ENCODE results near the gene UBTD1.

Gene UBTD1

GRCh38 chr10:97508342-97508741 lies 9.6 kb downstream of the UBTD1 start:
- DNase-seq (ENCODE audit: low spot score): no peak
- H2BK120ac ChIP-seq (ENCODE audit: low read depth, low read length): no peak overlapping the region
- no peak overlapping the region for H3K14ac ChIP-seq (ENCODE audit: low read length)
- no peak overlapping the region for H2AFZ ChIP-seq (ENCODE audit: low read length)
- no peaks in the 10 kb centered on the region for H3K36me3 ChIP-seq (replicated peaks in 1 of 2; ENCODE audit: control insufficient read depth in 2 of 2, insufficient read depth in 2 of 2, low read length in 2 of 2)
- no peaks in the 10 kb centered on the region for H3K9me3 ChIP-seq (replicated peaks in 1 of 2; ENCODE audit: control insufficient read depth in 2 of 2, insufficient read depth in 1 of 2, low read depth in 1 of 2, low read length in 2 of 2)
- H3K23ac ChIP-seq (ENCODE audit: low read depth, low read length, poor library complexity): no peak overlapping the region
- H3K4ac ChIP-seq (ENCODE audit: low read length): no peak overlapping the region
- H3K9ac ChIP-seq (ENCODE audit: low read depth, low read length, poor library complexity): no peak overlapping the region
- no peaks in the 10 kb centered on the region for H3K27me3 ChIP-seq (ENCODE audit: control insufficient read depth in 3 of 3, insufficient read depth in 3 of 3, low read depth in 1 of 3, low read length in 3 of 3)
- peaks cover 2% of the 10 kb centered on the region for H3K79me1 ChIP-seq (ENCODE audit: low read depth, low read length)
- no peak overlapping the region for H3K27ac ChIP-seq (replicated peaks; ENCODE audit: low read length)
- H4K8ac ChIP-seq (ENCODE audit: low read depth, low read length): no peak overlapping the region
- no CpG with 5 or more reads among the region's 1 CpG for WGBS, 2 donors (ENCODE audit: extremely low coverage in 2 of 2, insufficient read length in 2 of 2, insufficient replicate concordance in 1 of 2)
- no peak overlapping the region for H2BK15ac ChIP-seq (ENCODE audit: low read length)
- H2BK12ac ChIP-seq (ENCODE audit: low read length): no peak overlapping the region
- no peak overlapping the region for H3K4me2 ChIP-seq (ENCODE audit: insufficient read depth, low read length, poor library complexity, severe bottlenecking)
- H2AK5ac ChIP-seq (ENCODE audit: low read depth, low read length): no peak overlapping the region
- H3K4me3 ChIP-seq (ENCODE audit: low read length in 2 of 2): no peak overlapping the region
- no peak overlapping the region for H3K18ac ChIP-seq (ENCODE audit: low read length)
- H4K91ac ChIP-seq (ENCODE audit: low read depth, low read length, poor library complexity): no peak overlapping the region
- no peak overlapping the region for H2BK5ac ChIP-seq (ENCODE audit: low read length)
- H3K4me1 ChIP-seq (ENCODE audit: control insufficient read depth in 2 of 2, insufficient read depth in 1 of 2, low read depth in 1 of 2, low read length in 2 of 2): peaks cover 1 to 3% of the 10 kb centered on the region in 2 donors

GRCh38 chr10:97509120-97509680 lies 10.5 kb downstream of the UBTD1 start:
- DNase-seq (ENCODE audit: low spot score): no peak
- no peak overlapping the region for H3K27ac ChIP-seq (replicated peaks; ENCODE audit: low read length)
- H3K27me3 ChIP-seq (ENCODE audit: control insufficient read depth in 3 of 3, insufficient read depth in 3 of 3, low read depth in 1 of 3, low read length in 3 of 3): no peaks in the 10 kb centered on the region
- no CpG with 5 or more reads among the region's 8 CpGs for WGBS, 2 donors (ENCODE audit: extremely low coverage in 2 of 2, insufficient read length in 2 of 2, insufficient replicate concordance in 1 of 2)
- no peaks in the 10 kb centered on the region for H3K9me3 ChIP-seq (replicated peaks in 1 of 2; ENCODE audit: control insufficient read depth in 2 of 2, insufficient read depth in 1 of 2, low read depth in 1 of 2, low read length in 2 of 2)
- H3K14ac ChIP-seq (ENCODE audit: low read length): no peak overlapping the region
- no peak overlapping the region for H3K4ac ChIP-seq (ENCODE audit: low read length)
- H3K36me3 ChIP-seq (replicated peaks in 1 of 2; ENCODE audit: control insufficient read depth in 2 of 2, insufficient read depth in 2 of 2, low read length in 2 of 2): no peaks in the 10 kb centered on the region
- H2BK12ac ChIP-seq (ENCODE audit: low read length): no peak overlapping the region
- H3K79me1 ChIP-seq (ENCODE audit: low read depth, low read length): peaks cover 2% of the 10 kb centered on the region
- no peak overlapping the region for H2BK5ac ChIP-seq (ENCODE audit: low read length)
- H2BK120ac ChIP-seq (ENCODE audit: low read depth, low read length): no peak overlapping the region
- H3K9ac ChIP-seq (ENCODE audit: low read depth, low read length, poor library complexity): no peak overlapping the region
- H4K8ac ChIP-seq (ENCODE audit: low read depth, low read length): no peak overlapping the region
- no peak overlapping the region for H3K4me2 ChIP-seq (ENCODE audit: insufficient read depth, low read length, poor library complexity, severe bottlenecking)
- H2BK15ac ChIP-seq (ENCODE audit: low read length): no peak overlapping the region
- no peak overlapping the region for H2AFZ ChIP-seq (ENCODE audit: low read length)
- H4K91ac ChIP-seq (ENCODE audit: low read depth, low read length, poor library complexity): no peak overlapping the region
- no peak overlapping the region for H3K23ac ChIP-seq (ENCODE audit: low read depth, low read length, poor library complexity)
- H3K4me1 ChIP-seq (ENCODE audit: control insufficient read depth in 2 of 2, insufficient read depth in 1 of 2, low read depth in 1 of 2, low read length in 2 of 2): peaks cover 1 to 3% of the 10 kb centered on the region in 2 donors
- H3K4me3 ChIP-seq (ENCODE audit: low read length in 2 of 2): no peak overlapping the region
- no peak overlapping the region for H2AK5ac ChIP-seq (ENCODE audit: low read depth, low read length)
- H3K18ac ChIP-seq (ENCODE audit: low read length): no peak overlapping the region

- no peak overlapping the region for H2AFZ ChIP-seq (ENCODE audit: low read length)
- no peaks in the 10 kb centered on the region for H3K27me3 ChIP-seq (ENCODE audit: control insufficient read depth in 3 of 3, insufficient read depth in 3 of 3, low read depth in 1 of 3, low read length in 3 of 3)
- peaks cover 2% of the 10 kb centered on the region for H3K79me1 ChIP-seq (ENCODE audit: low read depth, low read length)
- H3K27ac ChIP-seq (replicated peaks; ENCODE audit: low read length): no peak overlapping the region
- no peak overlapping the region for H3K4ac ChIP-seq (ENCODE audit: low read length)
- no peak overlapping the region for H3K9ac ChIP-seq (ENCODE audit: low read depth, low read length, poor library complexity)
- no peak overlapping the region for H3K4me2 ChIP-seq (ENCODE audit: insufficient read depth, low read length, poor library complexity, severe bottlenecking)
- no peak overlapping the region for H3K23ac ChIP-seq (ENCODE audit: low read depth, low read length, poor library complexity)
- no peak overlapping the region for H2BK120ac ChIP-seq (ENCODE audit: low read depth, low read length)
- H4K8ac ChIP-seq (ENCODE audit: low read depth, low read length): no peak overlapping the region
- no peak for DNase-seq (ENCODE audit: low spot score)
- H2BK15ac ChIP-seq (ENCODE audit: low read length): no peak overlapping the region
- no peak overlapping the region for H2BK5ac ChIP-seq (ENCODE audit: low read length)
- H3K36me3 ChIP-seq (replicated peaks in 1 of 2; ENCODE audit: control insufficient read depth in 2 of 2, insufficient read depth in 2 of 2, low read length in 2 of 2): no peaks in the 10 kb centered on the region
- no peak overlapping the region for H2BK12ac ChIP-seq (ENCODE audit: low read length)
- H3K4me3 ChIP-seq (ENCODE audit: low read length in 2 of 2): no peak overlapping the region
- peaks cover 7 to 11% of the 10 kb centered on the region in 2 donors for H3K4me1 ChIP-seq (ENCODE audit: control insufficient read depth in 2 of 2, insufficient read depth in 1 of 2, low read depth in 1 of 2, low read length in 2 of 2)
- H3K9me3 ChIP-seq (replicated peaks in 1 of 2; ENCODE audit: control insufficient read depth in 2 of 2, insufficient read depth in 1 of 2, low read depth in 1 of 2, low read length in 2 of 2): no peaks in the 10 kb centered on the region
- WGBS, 2 donors (ENCODE audit: extremely low coverage in 2 of 2, insufficient read length in 2 of 2, insufficient replicate concordance in 1 of 2): no CpG with 5 or more reads among the region's 4 CpGs
- H3K14ac ChIP-seq (ENCODE audit: low read length): no peak overlapping the region
- no peak overlapping the region for H3K18ac ChIP-seq (ENCODE audit: low read length)
- no peak overlapping the region for H2AK5ac ChIP-seq (ENCODE audit: low read depth, low read length)
- no peak overlapping the region for H4K91ac ChIP-seq (ENCODE audit: low read depth, low read length, poor library complexity)
Observed at GRCh38 chr10:97510686-97511085, 12.0 kb downstream of the UBTD1 start.

GRCh38 chr10:97511711-97512440 lies 13.2 kb downstream of the UBTD1 start:
- Histone ChIP-seq H2AK5ac (ENCODE audit: low read depth, low read length) (no peak overlapping the region), H3K9ac (ENCODE audit: low read depth, low read length, poor library complexity) (no peak overlapping the region), H4K91ac (ENCODE audit: low read depth, low read length, poor library complexity) (no peak overlapping the region), H3K4ac (ENCODE audit: low read length) (no peak overlapping the region), H3K9me3 (replicated peaks in 1 of 2; ENCODE audit: control insufficient read depth in 2 of 2, insufficient read depth in 1 of 2, low read depth in 1 of 2, low read length in 2 of 2) (no peaks in the 10 kb centered on the region), H2BK120ac (ENCODE audit: low read depth, low read length) (no peak overlapping the region), H3K79me1 (ENCODE audit: low read depth, low read length) (peaks cover 2% of the 10 kb centered on the region), H3K27ac (replicated peaks; ENCODE audit: low read length) (no peak overlapping the region), H2BK5ac (ENCODE audit: low read length) (no peak overlapping the region), H2BK15ac (ENCODE audit: low read length) (no peak overlapping the region), H3K23ac (ENCODE audit: low read depth, low read length, poor library complexity) (no peak overlapping the region), H3K18ac (ENCODE audit: low read length) (no peak overlapping the region), H3K4me1 (ENCODE audit: control insufficient read depth in 2 of 2, insufficient read depth in 1 of 2, low read depth in 1 of 2, low read length in 2 of 2) (peaks cover 7 to 11% of the 10 kb centered on the region in 2 donors), H4K8ac (ENCODE audit: low read depth, low read length) (no peak overlapping the region), H3K36me3 (replicated peaks in 1 of 2; ENCODE audit: control insufficient read depth in 2 of 2, insufficient read depth in 2 of 2, low read length in 2 of 2) (no peaks in the 10 kb centered on the region), H3K27me3 (ENCODE audit: control insufficient read depth in 3 of 3, insufficient read depth in 3 of 3, low read depth in 1 of 3, low read length in 3 of 3) (no peaks in the 10 kb centered on the region), H3K4me3 (ENCODE audit: low read length in 2 of 2) (no peak overlapping the region), H2AFZ (ENCODE audit: low read length) (no peak overlapping the region), H3K14ac (ENCODE audit: low read length) (no peak overlapping the region), H2BK12ac (ENCODE audit: low read length) (no peak overlapping the region), H3K4me2 (ENCODE audit: insufficient read depth, low read length, poor library complexity, severe bottlenecking) (no peak overlapping the region)
- WGBS, 2 donors (ENCODE audit: extremely low coverage in 2 of 2, insufficient read length in 2 of 2, insufficient replicate concordance in 1 of 2): no CpG with 5 or more reads among the region's 3 CpGs
- no peak for DNase-seq (ENCODE audit: low spot score)
